Lower leg skin (tissue), 3 donors: ENCODE measurements around the gene ATL1.

ENCODE experiments used
- POLR2A ChIP-seq, 2 donors: fragments of 450-650 bp; IDR thresholded peaks; one replicate each; pipeline ENCODE4 v1.6.1; 2016 to 2017; ENCODE audit warnings: antibody characterized with exemption in 2 of 2, mild to moderate bottlenecking in 1 of 2, moderate library complexity in 1 of 2
- TF ChIP-seq, protein P1 (sequence below), 3 donors: fragments of 450-650 bp; IDR thresholded peaks; one replicate each; pipeline ENCODE4 v1.5.1; 2016; ENCODE audit warnings: antibody characterized with exemption in 3 of 3, mild to moderate bottlenecking in 3 of 3, moderate library complexity in 2 of 3

- TF ChIP-seq, protein P1, sequence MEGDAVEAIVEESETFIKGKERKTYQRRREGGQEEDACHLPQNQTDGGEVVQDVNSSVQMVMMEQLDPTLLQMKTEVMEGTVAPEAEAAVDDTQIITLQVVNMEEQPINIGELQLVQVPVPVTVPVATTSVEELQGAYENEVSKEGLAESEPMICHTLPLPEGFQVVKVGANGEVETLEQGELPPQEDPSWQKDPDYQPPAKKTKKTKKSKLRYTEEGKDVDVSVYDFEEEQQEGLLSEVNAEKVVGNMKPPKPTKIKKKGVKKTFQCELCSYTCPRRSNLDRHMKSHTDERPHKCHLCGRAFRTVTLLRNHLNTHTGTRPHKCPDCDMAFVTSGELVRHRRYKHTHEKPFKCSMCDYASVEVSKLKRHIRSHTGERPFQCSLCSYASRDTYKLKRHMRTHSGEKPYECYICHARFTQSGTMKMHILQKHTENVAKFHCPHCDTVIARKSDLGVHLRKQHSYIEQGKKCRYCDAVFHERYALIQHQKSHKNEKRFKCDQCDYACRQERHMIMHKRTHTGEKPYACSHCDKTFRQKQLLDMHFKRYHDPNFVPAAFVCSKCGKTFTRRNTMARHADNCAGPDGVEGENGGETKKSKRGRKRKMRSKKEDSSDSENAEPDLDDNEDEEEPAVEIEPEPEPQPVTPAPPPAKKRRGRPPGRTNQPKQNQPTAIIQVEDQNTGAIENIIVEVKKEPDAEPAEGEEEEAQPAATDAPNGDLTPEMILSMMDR (IDR thresholded peaks at IDR 0.05): no peak
- TF ChIP-seq POLR2A (IDR thresholded peaks at IDR 0.05): no peak
These were observed 119.7 kb downstream of the ATL1 start for GRCh38 chr14:50679674-50680073.
